ENCODE results near the gene GJB5.

GJB5 gene

GRCh38 chr1:34779526-34779925 lies 24.7 kb downstream of the GJB5 start:
- no peak overlapping the region for H3K4me3 Mint-ChIP-seq
- no peaks in the 10 kb centered on the region for H3K9me3 Mint-ChIP-seq
- no peak for ATAC-seq
- DNase-seq (ENCODE audit: low spot score in 2 of 2) = no peak
- H3K36me3 Mint-ChIP-seq = no peaks in the 10 kb centered on the region
- no peak overlapping the region for H3K27ac Mint-ChIP-seq
- H3K4me1 Mint-ChIP-seq = no peaks in the 10 kb centered on the region

DNA sequence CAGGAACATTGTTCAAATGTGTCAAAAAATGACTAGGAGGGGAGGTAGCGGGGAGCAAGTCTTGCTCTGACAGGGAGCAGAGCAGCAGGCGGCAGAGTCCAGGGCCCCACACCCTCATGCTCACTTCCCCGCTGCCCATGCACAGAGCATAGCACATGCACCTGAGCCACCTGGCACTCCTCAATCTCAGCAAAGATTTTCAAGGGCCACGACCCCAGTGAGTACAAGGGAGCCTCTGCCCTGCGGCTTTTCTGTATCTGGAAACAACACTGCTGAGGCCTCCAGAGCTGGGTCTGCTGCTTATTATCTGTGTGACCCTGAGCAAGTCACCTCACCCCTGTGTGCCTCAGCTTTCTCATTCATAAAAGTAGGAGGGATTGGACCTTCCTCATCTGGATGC lies 25.1 kb downstream of the GJB5 start:
- H3K36me3 Mint-ChIP-seq = no peaks in the 10 kb centered on the region
- H3K4me1 Mint-ChIP-seq = no peaks in the 10 kb centered on the region
- no peak overlapping the region for H3K27ac Mint-ChIP-seq
- no peak overlapping the region for H3K4me3 Mint-ChIP-seq
- no peak for DNase-seq (ENCODE audit: low spot score in 2 of 2)
- H3K9me3 Mint-ChIP-seq = no peaks in the 10 kb centered on the region
- ATAC-seq = no peak

DNA sequence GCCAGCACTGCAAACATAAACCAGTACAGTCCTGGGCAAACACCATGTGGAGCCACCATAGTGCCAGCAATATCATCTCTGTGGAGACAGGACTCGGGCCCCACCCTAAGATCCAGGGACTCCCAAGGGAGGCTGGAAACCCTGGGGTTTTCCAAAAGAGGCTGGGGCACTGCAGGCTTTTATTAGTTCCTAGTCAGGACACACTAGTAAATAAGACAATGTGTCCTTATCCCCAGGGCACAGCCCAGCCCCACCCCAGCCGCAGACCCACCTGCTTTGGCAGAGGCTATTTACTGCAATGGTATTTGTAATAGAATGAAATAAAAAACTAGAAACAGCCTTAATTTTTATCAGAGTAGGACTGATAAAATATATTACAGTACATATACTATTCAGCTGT lies 25.7 kb downstream of the GJB5 start:
- Mint-ChIP-seq H3K9me3 (no peaks in the 10 kb centered on the region), H3K36me3 (no peaks in the 10 kb centered on the region), H3K27ac (no peak overlapping the region), H3K4me3 (no peak overlapping the region), H3K4me1 (no peaks in the 10 kb centered on the region)
- ATAC-seq (no peak), DNase-seq (ENCODE audit: low spot score in 2 of 2) (no peak)

DNA sequence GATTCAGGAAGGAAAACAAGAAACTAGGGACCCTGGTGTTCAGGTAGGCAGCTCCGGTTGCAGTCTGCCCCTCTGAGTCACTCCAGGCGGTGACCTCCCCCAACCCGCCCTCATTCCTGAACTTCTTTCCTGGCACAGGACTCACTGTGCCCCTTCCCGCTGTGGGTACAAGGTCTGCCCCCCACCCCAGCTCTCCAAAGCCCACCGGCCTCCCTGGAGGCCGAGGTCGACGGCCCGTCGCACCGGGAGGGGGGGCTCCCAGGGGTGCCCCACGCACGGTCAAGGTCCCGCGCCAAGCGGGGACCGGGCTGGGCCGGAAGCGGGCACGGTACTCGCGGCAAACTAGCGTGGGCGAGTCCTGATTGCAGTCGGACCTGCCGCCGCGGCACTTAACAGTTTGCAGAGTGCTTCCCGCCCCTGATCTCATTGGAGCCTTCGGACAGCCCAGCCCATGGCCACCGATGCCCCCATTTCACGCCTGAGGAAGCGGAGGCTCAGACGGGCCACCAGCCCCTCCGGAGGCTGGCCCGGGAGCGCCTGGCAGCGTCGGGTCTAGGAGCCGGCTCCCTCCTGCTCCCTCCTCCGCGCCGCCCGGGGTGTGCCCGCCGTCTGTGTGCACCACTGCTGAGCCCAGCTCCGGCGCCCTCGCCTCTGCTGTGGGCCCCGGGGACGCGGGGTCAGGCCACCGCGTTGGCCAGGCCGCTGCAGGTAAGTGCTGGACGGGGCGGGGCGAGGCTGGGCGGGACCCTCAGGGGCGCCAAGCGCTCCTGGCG lies 26.4 kb downstream of the GJB5 start, which contains the start of gene GJB3:
TSS of gene GJB3 (plus strand) at position 144 of the 773 bp plus-strand sequence. CDS start 3,549 bp downstream, outside the sequence.
- H3K4me3 Mint-ChIP-seq = peak within 1 kb of the TSS; percentile 6
- peak; percentile 33 for ATAC-seq
- H3K36me3 Mint-ChIP-seq = no peaks in the 10 kb centered on the region

DNA sequence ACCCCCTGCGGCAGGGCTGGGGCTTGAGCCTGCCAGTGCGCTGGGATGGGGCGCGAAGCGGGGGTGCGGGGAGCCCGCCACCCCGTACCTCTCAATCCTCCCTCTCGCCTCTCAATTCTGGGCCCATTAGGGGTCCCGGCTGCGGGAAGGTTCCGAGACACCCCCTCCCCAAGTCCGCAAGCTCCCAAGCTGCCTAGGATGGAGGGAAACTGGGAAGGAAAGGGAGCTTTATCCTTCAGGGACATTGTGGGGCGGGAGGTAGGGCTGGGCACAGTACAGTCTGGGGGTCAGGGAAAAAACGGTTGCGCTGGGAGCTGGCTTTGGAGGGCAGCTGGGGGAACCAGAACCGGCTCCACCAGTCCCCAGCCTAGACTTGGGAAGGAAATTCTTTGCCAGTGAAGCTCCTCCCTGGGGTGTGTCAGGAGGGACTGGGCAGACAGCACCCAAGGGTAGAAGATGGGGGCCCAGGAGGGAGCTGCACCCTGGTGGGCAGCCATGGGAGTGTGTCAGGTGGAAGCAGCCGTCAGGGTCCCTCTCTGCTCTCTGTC lies 27.1 kb downstream of the GJB5 start:
- no peaks in the 10 kb centered on the region for H3K36me3 Mint-ChIP-seq
- H3K27ac Mint-ChIP-seq = no peak overlapping the region
- no peaks in the 10 kb centered on the region for H3K9me3 Mint-ChIP-seq
- DNase-seq (ENCODE audit: low spot score in 2 of 2) = no peak
- no peak for ATAC-seq
- H3K4me3 Mint-ChIP-seq = peak overlapping the region; percentile 6
- peaks cover 7% of the 10 kb centered on the region for H3K4me1 Mint-ChIP-seq

More for the DNA sequence above, 26.4 kb downstream of the GJB5 start, which contains the start of gene GJB3:
- Mint-ChIP-seq H3K27ac (no peak within 1 kb of the TSS), H3K9me3 (no peaks in the 10 kb centered on the region), H3K4me1 (peaks cover under 1% of the 10 kb centered on the region)
- DNase-seq (ENCODE audit: low spot score in 2 of 2) = no peak

GRCh38 chr1:34784751-34785221 lies 29.9 kb downstream of the GJB5 start:
- no peak for ATAC-seq

GRCh38 chr1:34785231-34785874 lies 30.5 kb downstream of the GJB5 start:
- H3K36me3 Mint-ChIP-seq = no peaks in the 10 kb centered on the region
- H3K9me3 Mint-ChIP-seq = no peaks in the 10 kb centered on the region
- H3K4me1 Mint-ChIP-seq = peaks cover 14% of the 10 kb centered on the region
- no peak for ATAC-seq
- H3K27ac Mint-ChIP-seq = no peak overlapping the region
- no peak for DNase-seq (ENCODE audit: low spot score in 2 of 2)
- no peak overlapping the region for H3K4me3 Mint-ChIP-seq

More at GRCh38 chr1:34784751-34785221, 29.9 kb downstream of the GJB5 start:
- peaks cover 8% of the 10 kb centered on the region for H3K4me1 Mint-ChIP-seq
- H3K9me3 Mint-ChIP-seq = no peaks in the 10 kb centered on the region
- no peak for DNase-seq (ENCODE audit: low spot score in 2 of 2)
- H3K27ac Mint-ChIP-seq = no peak overlapping the region
- no peaks in the 10 kb centered on the region for H3K36me3 Mint-ChIP-seq
- H3K4me3 Mint-ChIP-seq = no peak overlapping the region

DNA sequence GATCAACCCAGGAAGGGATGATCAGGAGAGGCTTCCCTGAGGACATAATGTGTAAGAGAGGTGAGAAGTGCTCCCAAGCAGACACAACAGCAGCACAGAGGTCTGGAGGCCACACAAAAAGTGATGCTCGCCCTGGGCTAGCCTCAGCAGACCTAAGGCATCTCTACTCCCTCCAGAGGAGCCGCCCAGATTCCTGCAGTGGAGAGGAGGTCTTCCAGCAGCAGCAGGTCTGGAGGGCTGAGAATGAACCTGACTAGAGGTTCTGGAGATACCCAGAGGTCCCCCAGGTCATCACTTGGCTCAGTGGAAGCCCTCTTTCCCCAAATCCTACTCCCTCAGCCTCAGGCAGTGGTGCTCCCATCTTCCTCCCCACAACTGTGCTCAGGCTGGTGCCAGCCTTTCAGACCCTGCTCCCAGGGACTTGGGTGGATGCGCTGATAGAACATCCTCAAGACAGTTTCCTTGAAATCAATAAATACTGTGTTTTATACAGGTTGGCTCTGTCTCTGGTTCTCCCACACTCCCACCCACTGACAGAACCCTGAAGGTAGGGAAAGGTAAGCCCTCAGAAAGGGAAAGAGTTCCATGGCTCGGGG lies 31.1 kb downstream of the GJB5 start:
- no peaks in the 10 kb centered on the region for H3K36me3 Mint-ChIP-seq
- DNase-seq (ENCODE audit: low spot score in 2 of 2) = no peak
- no peaks in the 10 kb centered on the region for H3K9me3 Mint-ChIP-seq
- H3K27ac Mint-ChIP-seq = no peak overlapping the region
- no peak overlapping the region for H3K4me3 Mint-ChIP-seq
- ATAC-seq = no peak
- peaks cover 15% of the 10 kb centered on the region for H3K4me1 Mint-ChIP-seq

DNA sequence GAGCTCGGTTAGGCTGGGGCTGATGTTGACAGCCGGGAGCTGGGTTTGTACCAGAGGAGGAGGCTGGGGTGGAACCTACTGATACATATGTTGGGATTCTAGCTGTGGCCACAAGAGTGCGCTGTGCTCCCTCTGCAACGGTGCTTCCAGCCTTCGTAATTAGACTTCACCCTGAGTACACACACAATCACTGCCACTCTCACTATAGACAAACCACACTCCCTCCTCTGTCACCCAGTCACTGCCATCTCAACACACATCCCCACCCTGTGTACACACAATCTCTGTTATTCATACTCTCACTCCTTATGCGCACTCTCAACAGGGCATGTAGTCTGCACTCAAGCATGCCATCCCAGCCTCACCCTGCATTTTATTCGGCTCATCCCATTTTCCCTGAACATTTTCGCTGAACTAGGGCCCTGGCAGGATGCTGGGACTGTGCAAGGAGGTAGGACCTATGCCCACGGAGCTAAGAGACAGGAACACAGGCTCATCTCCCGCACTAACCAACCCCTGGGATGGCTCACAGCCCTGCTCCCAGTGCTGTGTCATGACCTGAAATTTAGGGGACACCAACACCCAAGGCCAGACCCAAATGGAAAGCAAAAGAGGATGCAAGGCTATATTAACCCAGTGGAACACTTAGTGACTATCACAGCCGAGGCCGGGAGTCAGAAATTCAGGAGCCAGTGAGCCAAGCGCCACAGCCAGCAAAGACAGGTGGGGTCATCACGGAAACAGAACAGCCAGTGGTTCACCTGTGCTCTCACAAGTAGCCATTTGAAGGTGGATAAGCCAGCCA lies 31.9 kb downstream of the GJB5 start:
- no peak overlapping the region for H3K4me3 Mint-ChIP-seq
- no peaks in the 10 kb centered on the region for H3K9me3 Mint-ChIP-seq
- DNase-seq (ENCODE audit: low spot score in 2 of 2) (peak; percentile 46 to 76), ATAC-seq (peak; percentile 83)
- no peak overlapping the region for H3K27ac Mint-ChIP-seq
- H3K4me1 Mint-ChIP-seq = peaks cover 15% of the 10 kb centered on the region
- H3K36me3 Mint-ChIP-seq = no peaks in the 10 kb centered on the region

- Mint-ChIP-seq H3K4me3 (no peak overlapping the region), H3K27ac (no peak overlapping the region), H3K9me3 (no peaks in the 10 kb centered on the region), H3K36me3 (no peaks in the 10 kb centered on the region), H3K4me1 (peaks cover 15% of the 10 kb centered on the region)
- DNase-seq (ENCODE audit: low spot score in 2 of 2) (no peak), ATAC-seq (no peak)
Measured at GRCh38 chr1:34787461-34788420, 32.9 kb downstream of the GJB5 start.

- H3K27ac Mint-ChIP-seq = no peak overlapping the region
- no peaks in the 10 kb centered on the region for H3K9me3 Mint-ChIP-seq
- no peak for DNase-seq (ENCODE audit: low spot score in 2 of 2)
- peaks cover 15% of the 10 kb centered on the region for H3K4me1 Mint-ChIP-seq
- no peaks in the 10 kb centered on the region for H3K36me3 Mint-ChIP-seq
- no peak overlapping the region for H3K4me3 Mint-ChIP-seq
- ATAC-seq = no peak
Measured at GRCh38 chr1:34790985-34791384, 36.1 kb downstream of the GJB5 start.

DNA sequence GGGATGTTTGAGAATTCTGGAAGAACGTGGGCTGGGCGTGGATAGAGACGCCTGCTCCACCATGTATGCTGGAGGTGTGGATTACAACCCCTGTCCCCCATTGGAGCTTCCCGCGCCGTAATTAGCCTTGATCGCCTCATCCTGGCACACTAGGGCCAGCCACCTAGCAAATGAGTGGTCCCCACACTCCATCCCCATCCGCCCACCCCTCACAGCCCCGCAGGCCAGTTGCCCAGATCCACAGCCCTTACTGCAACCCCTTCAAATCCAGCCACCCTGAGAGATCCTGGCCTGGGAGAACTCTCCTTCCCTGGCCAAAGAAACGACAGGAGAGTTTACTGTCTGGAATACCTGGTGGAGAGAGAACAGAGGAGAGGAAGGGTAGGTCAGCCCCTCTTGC lies 37.6 kb downstream of the GJB5 start:
- Mint-ChIP-seq H3K36me3 (no peaks in the 10 kb centered on the region), H3K27ac (peak overlapping the region; percentile 37), H3K9me3 (no peaks in the 10 kb centered on the region), H3K4me3 (peak overlapping the region; percentile 17), H3K4me1 (peaks cover 14% of the 10 kb centered on the region)
- DNase-seq (ENCODE audit: low spot score in 2 of 2) (no peak), ATAC-seq (no peak)

DNA sequence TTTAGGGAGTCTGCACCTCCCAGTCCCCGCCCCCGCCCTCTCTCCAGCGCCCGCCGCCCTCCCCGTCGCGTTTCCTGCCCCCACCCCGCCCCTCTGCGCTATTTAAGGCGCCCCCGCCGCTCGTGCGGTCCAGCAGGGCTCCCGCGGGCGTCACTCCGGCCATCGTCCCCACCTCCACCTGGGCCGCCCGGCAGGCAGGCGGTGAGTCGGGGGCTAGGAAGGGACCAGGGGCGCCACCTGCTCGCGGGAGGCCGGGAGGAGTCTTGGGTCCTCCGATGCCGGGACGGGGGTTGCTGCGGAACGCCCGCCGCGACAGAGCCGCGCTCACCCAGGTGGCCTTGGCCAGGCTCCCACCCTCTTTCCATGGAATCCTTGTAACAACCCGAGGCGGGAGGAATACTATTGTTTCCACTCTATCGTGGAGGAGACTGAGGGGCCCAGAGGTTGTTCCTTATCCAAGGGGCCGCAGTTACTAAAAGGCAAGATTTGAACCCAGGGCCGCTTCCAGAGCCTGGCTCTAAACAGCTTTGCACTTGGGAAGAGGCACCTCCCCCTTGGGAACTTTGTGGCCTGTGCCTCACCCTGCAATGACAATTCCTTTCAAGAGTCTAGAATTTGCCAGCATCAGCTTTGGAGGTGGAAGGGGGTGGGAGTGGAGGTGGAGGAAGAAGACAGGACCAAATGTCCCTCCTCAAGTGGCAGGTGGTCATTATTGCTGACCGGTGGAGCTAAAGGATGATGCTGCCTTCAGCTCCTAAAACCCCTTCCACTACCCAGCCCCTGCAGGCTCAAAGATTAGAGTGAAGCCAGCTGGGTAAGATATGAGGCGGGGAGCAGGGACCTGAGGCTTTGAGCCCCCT lies 38.3 kb downstream of the GJB5 start, which contains the start of gene GJA4:
TSS of gene GJA4 (plus strand) at position 132 of the 860 bp plus-strand sequence. CDS start 1,215 bp downstream, outside the sequence.
- Mint-ChIP-seq H3K27ac (peak within 1 kb of the TSS; percentile 37), H3K4me3 (peak within 1 kb of the TSS; percentile 17), H3K36me3 (no peaks in the 10 kb centered on the region), H3K4me1 (peaks cover 14% of the 10 kb centered on the region), H3K9me3 (no peaks in the 10 kb centered on the region)
- peak in 1 of 2 donors; percentile 43 for DNase-seq (ENCODE audit: low spot score in 2 of 2)
- ATAC-seq = no peak

Data from stimulated activated effector memory CD8-positive, alpha-beta T cell treated with anti-CD3 and anti-CD28 coated beads, Interleukin-12 subunit alpha, Interleukin-12 subunit beta, amount 100 ng/mL, for 72 hours (primary cell).